ENCODE measurements around the gene ABLIM1. TPM values are rescaled to one million over a fixed set of nuclear protein-coding genes. Genes with fewer than 3 reads are reported as not detected.

ABLIM1 gene
- total and polyA plus RNA-seq, 7 experiments from 2014 or later, result 109 to 440 (median 357) TPM

GRCh38 chr10:114408112-114408967 lies 249.7 kb downstream of the ABLIM1 start:
- Mint-ChIP-seq H3K36me3 (peaks cover 0 to 8% (median 0%) of the 10 kb centered on the region in 5 donors), H3K4me3 (no peak overlapping the region), H3K27ac (no peak overlapping the region), H3K4me1 (peaks cover 0 to 9% (median 4%) of the 10 kb centered on the region in 7 donors), H3K27me3 (peaks cover 40 to 63% (median 49%) of the 10 kb centered on the region in 5 donors), H3K9me3 (peaks cover 0 to 5% (median 3%) of the 10 kb centered on the region in 11 donors)
- Histone ChIP-seq H3K9me3 (ENCODE audit: control insufficient read depth in 2 of 3, low read length in 3 of 3) (no peaks in the 10 kb centered on the region), H3K36me3 (ENCODE audit: control insufficient read depth in 2 of 3, insufficient read depth in 3 of 3, low read length in 3 of 3) (no peaks in the 10 kb centered on the region), H3K4me3 (ENCODE audit: low read length) (no peak overlapping the region), H3K27ac (ENCODE audit: low read depth, low read length) (no peak overlapping the region), H3K27me3 (ENCODE audit: control insufficient read depth in 2 of 2, insufficient read depth in 2 of 2, low read length in 2 of 2) (no peaks in the 10 kb centered on the region), H3K4me1 (ENCODE audit: control insufficient read depth in 2 of 2, insufficient read depth in 2 of 2, low read length in 2 of 2) (no peaks in the 10 kb centered on the region)
- DNase-seq (no peak), ATAC-seq (no peak)
- POLR2A ChIA-PET, result no interaction called here
- CTCF ChIA-PET, result no interaction called here
- intact Hi-C loops (cut with micrococcal nuclease), result no loop called here

- intact Hi-C loops (cut with micrococcal nuclease), result no loop called here
- ATAC-seq, result no peak
- Histone ChIP-seq H3K27ac (ENCODE audit: low read depth, low read length) (no peak overlapping the region), H3K4me1 (ENCODE audit: control insufficient read depth in 2 of 2, insufficient read depth in 2 of 2, low read length in 2 of 2) (no peaks in the 10 kb centered on the region), H3K9me3 (ENCODE audit: control insufficient read depth in 2 of 3, low read length in 3 of 3) (no peaks in the 10 kb centered on the region), H3K4me3 (ENCODE audit: low read length) (no peak overlapping the region), H3K27me3 (ENCODE audit: control insufficient read depth in 2 of 2, insufficient read depth in 2 of 2, low read length in 2 of 2) (no peaks in the 10 kb centered on the region), H3K36me3 (ENCODE audit: control insufficient read depth in 2 of 3, insufficient read depth in 3 of 3, low read length in 3 of 3) (no peaks in the 10 kb centered on the region)
- peaks cover 6 to 17% (median 10%) of the 10 kb centered on the region in 7 donors for H3K4me1 Mint-ChIP-seq
- peaks cover 0 to 5% (median 3%) of the 10 kb centered on the region in 11 donors for H3K9me3 Mint-ChIP-seq
- H3K27me3 Mint-ChIP-seq, result peaks cover 51 to 72% (median 58%) of the 10 kb centered on the region in 5 donors
- DNase-seq, result no peak
- ChIA-PET CTCF (no interaction called here), POLR2A (no interaction called here)
- peaks cover 0 to 13% (median 0%) of the 10 kb centered on the region in 5 donors for H3K36me3 Mint-ChIP-seq
- H3K27ac Mint-ChIP-seq, result no peak overlapping the region
- no peak overlapping the region for H3K4me3 Mint-ChIP-seq
Measured at GRCh38 chr10:114406455-114406854, 251.6 kb downstream of the ABLIM1 start.

- POLR2A ChIA-PET, result no interaction called here
- H3K4me1 ChIP-seq (ENCODE audit: control insufficient read depth in 2 of 2, insufficient read depth in 2 of 2, low read length in 2 of 2), result no peaks in the 10 kb centered on the region
- Mint-ChIP-seq H3K9me3 (peaks cover 0 to 5% (median 3%) of the 10 kb centered on the region in 11 donors), H3K4me3 (peak overlapping the region in 4 of 10 donors; percentile 21 to 63 (median 37)), H3K27me3 (peaks cover 60 to 76% (median 69%) of the 10 kb centered on the region in 5 donors), H3K27ac (no peak overlapping the region), H3K36me3 (peaks cover 0 to 10% (median 0%) of the 10 kb centered on the region in 5 donors), H3K4me1 (peaks cover 6 to 17% (median 10%) of the 10 kb centered on the region in 7 donors)
- no peaks in the 10 kb centered on the region for H3K9me3 ChIP-seq (ENCODE audit: control insufficient read depth in 2 of 3, low read length in 3 of 3)
- H3K4me3 ChIP-seq (ENCODE audit: low read length), result no peak overlapping the region
- DNase-seq (no peak), ATAC-seq (no peak)
- no peak overlapping the region for H3K27ac ChIP-seq (ENCODE audit: low read depth, low read length)
- H3K36me3 ChIP-seq (ENCODE audit: control insufficient read depth in 2 of 3, insufficient read depth in 3 of 3, low read length in 3 of 3), result no peaks in the 10 kb centered on the region
- intact Hi-C loops (cut with micrococcal nuclease), result no loop called here
- no peaks in the 10 kb centered on the region for H3K27me3 ChIP-seq (ENCODE audit: control insufficient read depth in 2 of 2, insufficient read depth in 2 of 2, low read length in 2 of 2)
- CTCF ChIA-PET, result no interaction called here
Measured at GRCh38 chr10:114405011-114405350, 253.1 kb downstream of the ABLIM1 start.

DNA sequence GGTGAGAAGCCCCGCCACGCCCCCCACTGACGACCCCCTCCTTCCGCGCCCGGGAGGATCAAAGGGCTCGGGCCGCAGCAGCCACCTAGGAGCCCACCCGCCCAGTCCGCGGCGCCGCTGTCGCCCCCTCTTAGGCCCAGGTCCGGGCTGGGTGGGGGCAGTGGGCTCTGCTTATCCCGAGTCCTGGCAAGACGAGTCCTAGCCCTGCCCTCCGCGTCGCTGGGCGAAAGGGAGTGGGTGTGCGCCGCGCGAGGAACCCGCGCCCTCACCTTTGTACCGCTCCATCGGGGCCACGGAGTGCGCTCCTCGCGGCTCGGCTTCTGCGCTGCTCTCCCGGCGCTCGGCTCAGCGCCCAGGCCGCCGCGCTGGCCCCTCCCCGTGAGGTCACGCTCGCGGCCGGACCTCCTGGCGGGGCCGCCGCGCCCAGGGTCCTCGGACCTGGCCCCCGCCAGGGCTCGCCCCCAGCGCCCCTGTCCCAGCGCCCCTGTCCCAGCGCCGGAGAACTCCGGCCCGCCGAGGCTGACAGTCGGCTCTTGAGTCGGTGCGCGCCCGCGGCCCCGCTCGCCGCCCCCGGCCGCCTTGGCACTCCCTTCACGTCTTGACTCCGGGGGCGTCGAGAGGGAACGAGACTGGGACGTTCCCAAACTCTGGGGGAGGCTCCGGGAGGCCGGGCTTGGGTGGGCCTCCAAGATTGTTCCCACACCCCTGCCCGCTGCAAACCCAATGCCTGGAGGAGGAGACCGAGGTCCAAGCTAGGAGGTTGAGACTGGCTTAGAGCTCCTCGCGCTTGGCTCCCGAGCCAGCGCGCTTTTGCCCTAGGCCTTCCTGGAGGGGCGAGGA lies 253.7 kb downstream of the ABLIM1 start, which contains the start of gene AFAP1L2:
AFAP1L2 (minus strand) TSS at position 332 of the 840 bp plus-strand sequence; CDS start at position 285, 47 bp downstream.
- no peaks in the 10 kb centered on the region for H3K27me3 ChIP-seq (ENCODE audit: control insufficient read depth in 2 of 2, insufficient read depth in 2 of 2, low read length in 2 of 2)
- Mint-ChIP-seq H3K4me3 (peak within 1 kb of the TSS; percentile 30 to 69 (median 43)), H3K27me3 (peaks cover 59 to 78% (median 73%) of the 10 kb centered on the region in 5 donors), H3K36me3 (peaks cover 0 to 10% (median 0%) of the 10 kb centered on the region in 5 donors), H3K27ac (no peak within 1 kb of the TSS), H3K4me1 (peaks cover 6 to 17% (median 10%) of the 10 kb centered on the region in 7 donors), H3K9me3 (peaks cover 0 to 5% (median 3%) of the 10 kb centered on the region in 11 donors)
- ChIA-PET POLR2A (no interaction called here), CTCF (no interaction called here)
- intact Hi-C loops (cut with micrococcal nuclease), result no loop called here
- DNase-seq (no peak), ATAC-seq (peak; percentile 42)
- H3K36me3 ChIP-seq (ENCODE audit: control insufficient read depth in 2 of 3, insufficient read depth in 3 of 3, low read length in 3 of 3), result no peaks in the 10 kb centered on the region
- H3K27ac ChIP-seq (ENCODE audit: low read depth, low read length), result no peak within 1 kb of the TSS
- no peaks in the 10 kb centered on the region for H3K9me3 ChIP-seq (ENCODE audit: control insufficient read depth in 2 of 3, low read length in 3 of 3)
- H3K4me1 ChIP-seq (ENCODE audit: control insufficient read depth in 2 of 2, insufficient read depth in 2 of 2, low read length in 2 of 2), result no peaks in the 10 kb centered on the region
- no peak within 1 kb of the TSS for H3K4me3 ChIP-seq (ENCODE audit: low read length)

GRCh38 chr10:114403541-114404161 lies 254.4 kb downstream of the ABLIM1 start:
- no peak overlapping the region for H3K27ac Mint-ChIP-seq

DNA sequence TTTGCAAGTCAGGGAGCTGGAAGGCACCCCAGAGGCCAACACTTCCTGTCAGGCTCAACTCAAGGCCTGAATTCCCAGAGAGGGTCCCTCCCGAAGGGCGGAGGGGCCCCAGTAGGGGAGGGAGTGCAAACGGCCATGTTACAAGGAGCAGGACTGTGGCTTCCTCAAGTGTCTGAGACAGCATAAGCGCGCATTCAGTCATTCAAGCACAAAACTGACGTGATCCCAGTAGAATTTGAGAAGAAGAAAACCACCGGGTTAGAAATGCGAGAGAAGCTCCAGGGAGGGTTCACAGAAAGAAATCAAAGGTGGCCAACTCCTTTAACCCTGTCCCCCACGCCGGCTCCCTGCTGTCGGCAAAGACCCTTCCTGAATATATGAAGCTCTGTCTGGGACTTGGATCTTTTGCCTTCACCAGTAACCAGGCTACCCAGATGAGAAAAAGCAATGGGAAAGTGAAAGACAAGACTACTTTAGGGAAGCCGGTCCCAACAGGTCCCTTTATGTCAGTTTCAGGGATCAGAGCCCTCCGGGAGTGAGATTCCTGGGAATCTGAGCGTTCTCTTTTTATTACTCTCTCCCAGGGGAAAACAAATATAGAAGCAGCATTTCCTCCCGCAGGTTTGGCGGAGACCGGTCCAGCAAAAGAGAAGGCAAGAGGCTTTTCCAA lies 255.1 kb downstream of the ABLIM1 start:
- Mint-ChIP-seq H3K9me3 (peaks cover 0 to 5% (median 3%) of the 10 kb centered on the region in 11 donors), H3K4me3 (peak overlapping the region in 8 of 10 donors; percentile 31 to 69 (median 49)), H3K4me1 (peaks cover 7 to 17% (median 10%) of the 10 kb centered on the region in 7 donors), H3K27ac (no peak overlapping the region), H3K27me3 (peaks cover 62 to 82% (median 74%) of the 10 kb centered on the region in 5 donors), H3K36me3 (peaks cover 0 to 10% (median 0%) of the 10 kb centered on the region in 5 donors)
- no peak overlapping the region for H3K4me3 ChIP-seq (ENCODE audit: low read length)
- H3K9me3 ChIP-seq (ENCODE audit: control insufficient read depth in 2 of 3, low read length in 3 of 3), result no peaks in the 10 kb centered on the region
- no peak overlapping the region for H3K27ac ChIP-seq (ENCODE audit: low read depth, low read length)
- no peaks in the 10 kb centered on the region for H3K36me3 ChIP-seq (ENCODE audit: control insufficient read depth in 2 of 3, insufficient read depth in 3 of 3, low read length in 3 of 3)
- POLR2A ChIA-PET, result no interaction called here
- no peak for ATAC-seq
- CTCF ChIA-PET, result no interaction called here
- H3K27me3 ChIP-seq (ENCODE audit: control insufficient read depth in 2 of 2, insufficient read depth in 2 of 2, low read length in 2 of 2), result no peaks in the 10 kb centered on the region
- intact Hi-C loops (cut with micrococcal nuclease), result no loop called here
- DNase-seq, result no peak
- no peaks in the 10 kb centered on the region for H3K4me1 ChIP-seq (ENCODE audit: control insufficient read depth in 2 of 2, insufficient read depth in 2 of 2, low read length in 2 of 2)

More at GRCh38 chr10:114403541-114404161, 254.4 kb downstream of the ABLIM1 start:
- Histone ChIP-seq H3K4me3 (ENCODE audit: low read length) (no peak overlapping the region), H3K27ac (ENCODE audit: low read depth, low read length) (no peak overlapping the region), H3K27me3 (ENCODE audit: control insufficient read depth in 2 of 2, insufficient read depth in 2 of 2, low read length in 2 of 2) (no peaks in the 10 kb centered on the region), H3K36me3 (ENCODE audit: control insufficient read depth in 2 of 3, insufficient read depth in 3 of 3, low read length in 3 of 3) (no peaks in the 10 kb centered on the region), H3K4me1 (ENCODE audit: control insufficient read depth in 2 of 2, insufficient read depth in 2 of 2, low read length in 2 of 2) (no peaks in the 10 kb centered on the region), H3K9me3 (ENCODE audit: control insufficient read depth in 2 of 3, low read length in 3 of 3) (no peaks in the 10 kb centered on the region)
- peaks cover 62 to 81% (median 72%) of the 10 kb centered on the region in 5 donors for H3K27me3 Mint-ChIP-seq
- H3K4me1 Mint-ChIP-seq, result peaks cover 6 to 17% (median 10%) of the 10 kb centered on the region in 7 donors
- intact Hi-C loops (cut with micrococcal nuclease), result no loop called here
- DNase-seq (no peak), ATAC-seq (peak; percentile 18)
- H3K4me3 Mint-ChIP-seq, result peak overlapping the region in 7 of 10 donors; percentile 31 to 69 (median 57)
- CTCF ChIA-PET, result no interaction called here
- H3K36me3 Mint-ChIP-seq, result peaks cover 0 to 10% (median 0%) of the 10 kb centered on the region in 5 donors
- POLR2A ChIA-PET, result no interaction called here
- peaks cover 0 to 5% (median 3%) of the 10 kb centered on the region in 11 donors for H3K9me3 Mint-ChIP-seq
